Fibroblast of pulmonary artery (primary cell): ENCODE results near the gene MOB2.

Source experiments
- DNase-seq: peaks from one replicate; pipeline ENCODE4 v3.0.0-alpha.2; 2010; ENCODE audit warnings: low read depth
- H3K4me3 ChIP-seq: replicated peaks from 2 replicates; pipeline ENCODE4 v1.5.1; 2011; ENCODE audit warnings: low read depth, mild to moderate bottlenecking, control low read depth, low read length, moderate library complexity
- CTCF ChIP-seq: IDR thresholded peaks from 2 replicates; pipeline ENCODE4 v1.5.1; 2011; ENCODE audit warnings: mild to moderate bottlenecking, control low read depth, low read length, inconsistent platforms; ENCODE audit errors: missing control alignments

The MOB2 gene

DNA sequence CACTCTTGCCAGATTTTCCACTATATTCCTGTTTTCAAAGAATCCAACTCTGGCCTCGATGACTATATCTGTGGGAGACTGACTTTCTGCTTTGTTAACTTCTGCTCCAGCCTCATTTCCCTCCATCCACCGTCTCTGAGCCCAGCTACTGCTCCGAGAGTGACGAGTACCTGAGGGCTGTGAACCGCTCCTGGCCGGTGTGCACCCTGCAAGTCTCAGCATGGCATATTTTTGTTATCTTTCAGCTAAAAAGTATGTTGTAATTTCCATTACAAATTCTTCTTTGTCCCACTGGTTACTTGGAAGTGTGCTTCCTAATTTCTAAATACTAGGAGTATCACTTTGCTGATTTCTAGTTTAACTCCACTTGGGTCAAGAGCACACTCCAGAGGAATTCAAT lies 36.5 kb upstream of the MOB2 start:
- no peak for TF ChIP-seq CTCF
- no peak for DNase-seq
- H3K4me3 ChIP-seq, result no peak overlapping the region

DNA sequence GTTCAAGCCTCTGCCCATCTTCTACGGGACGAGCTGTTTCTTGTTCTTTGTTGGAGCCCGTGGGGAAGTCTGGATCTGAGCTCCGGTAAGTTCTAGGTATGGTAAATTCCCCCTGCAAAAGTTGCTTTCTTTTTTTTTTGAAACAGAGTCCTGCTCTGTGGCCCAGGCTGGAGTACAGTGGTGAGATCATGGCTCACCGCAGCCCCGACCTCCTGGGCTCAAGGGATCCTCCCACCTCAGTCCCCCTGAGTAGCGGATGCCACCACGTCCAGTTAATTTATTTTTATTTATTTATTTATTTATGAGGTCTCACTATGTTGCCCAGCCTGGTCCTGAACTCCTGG lies 35.5 kb upstream of the MOB2 start:
- TF ChIP-seq CTCF, result no peak
- no peak for DNase-seq
- H3K4me3 ChIP-seq, result no peak overlapping the region

- no peak for TF ChIP-seq CTCF
- H3K4me3 ChIP-seq, result no peak overlapping the region
- DNase-seq, result no peak
Measured at GRCh38 chr11:1521382-1522080, 35.0 kb upstream of the MOB2 start.

DNA sequence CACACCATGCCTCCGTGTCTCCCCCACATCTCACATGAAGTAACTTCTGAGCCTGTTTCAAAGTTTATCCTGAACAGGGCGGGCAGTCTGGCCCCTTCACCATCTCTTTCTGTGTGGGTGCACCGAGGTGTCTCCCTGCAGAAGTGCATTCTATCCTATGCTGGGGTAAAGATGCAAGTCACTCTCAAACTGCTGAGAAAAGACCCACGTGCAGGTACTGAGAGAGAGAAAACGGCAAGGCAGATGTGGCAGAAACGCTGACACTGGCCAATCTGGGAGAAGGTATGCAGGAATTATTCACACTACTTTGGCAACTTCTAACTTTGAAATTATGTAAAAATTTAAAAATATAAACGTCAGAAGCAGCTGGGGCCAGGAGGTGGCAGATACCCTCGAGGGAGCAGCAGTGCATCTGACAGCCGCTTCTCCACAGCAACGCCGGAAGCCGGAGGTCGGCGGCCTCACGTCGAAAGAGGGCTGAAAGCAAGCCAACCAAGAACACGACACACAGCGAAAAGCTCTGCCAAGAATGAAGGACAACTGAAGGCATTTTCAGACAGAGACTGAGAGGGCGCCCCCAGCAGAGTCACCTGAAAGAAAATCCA lies 34.2 kb upstream of the MOB2 start:
- no peak for TF ChIP-seq CTCF
- DNase-seq, result peak; percentile 10
- H3K4me3 ChIP-seq, result no peak overlapping the region

DNA sequence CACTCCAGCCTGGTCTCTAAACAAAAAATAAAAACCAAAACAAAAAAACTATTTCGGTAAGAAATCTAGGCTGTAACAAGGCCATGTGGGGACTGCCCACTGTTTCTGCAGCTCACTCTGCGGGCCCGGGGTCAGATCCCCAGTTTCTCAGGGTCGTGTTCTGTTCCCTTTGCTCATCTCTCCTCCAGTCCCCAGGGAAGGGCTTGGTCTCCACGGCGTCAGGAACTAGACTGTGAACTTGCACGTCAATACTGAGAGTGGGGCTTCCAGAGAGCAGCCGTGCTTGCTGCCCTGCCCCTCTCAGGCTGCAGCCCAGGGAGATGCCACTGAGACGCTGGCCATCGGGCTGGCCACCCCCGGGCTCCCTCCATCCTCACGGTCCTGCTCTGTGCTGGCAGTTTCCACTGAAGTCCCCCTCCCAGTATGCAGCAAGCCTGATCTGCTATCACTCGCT lies 33.7 kb upstream of the MOB2 start:
- no peak for DNase-seq
- TF ChIP-seq CTCF, result no peak
- no peak overlapping the region for H3K4me3 ChIP-seq

- no peak for TF ChIP-seq CTCF
- DNase-seq, result no peak
- H3K4me3 ChIP-seq, result no peak overlapping the region
Measured at GRCh38 chr11:1519028-1520010, 32.7 kb upstream of the MOB2 start.
